Fibroblast of villous mesenchyme (primary cell): ENCODE measurements around the gene IPO5. TPM values are rescaled to one million over a fixed set of nuclear protein-coding genes. Genes with fewer than 3 reads are reported as not detected.

ENCODE experiments used
- DNase-seq: peaks from one replicate; pipeline ENCODE4 v3.0.0-alpha.2; 2010; ENCODE audit warnings: low read depth
- H3K4me3 ChIP-seq: 2 replicates; pipeline ENCODE4 v1.5.1; 2011; ENCODE audit warnings: low read depth, mild to moderate bottlenecking, low read length
- total RNA-seq: library from RNA; depleted of rRNA; stranded (reverse); fragments of >200 nt; gene quantifications from 2 replicates; pipeline ENCODE4 v1.2.3, GENCODE V29; 2012
- TF ChIP-seq, protein P1 (sequence below): IDR thresholded peaks from 2 replicates; pipeline ENCODE4 v1.5.1; 2012; ENCODE audit warnings: low read depth, mild to moderate bottlenecking, low read length; ENCODE audit not compliant: insufficient read depth

The IPO5 gene
- 190 and 282 TPM in 2 replicates for total RNA-seq

DNA sequence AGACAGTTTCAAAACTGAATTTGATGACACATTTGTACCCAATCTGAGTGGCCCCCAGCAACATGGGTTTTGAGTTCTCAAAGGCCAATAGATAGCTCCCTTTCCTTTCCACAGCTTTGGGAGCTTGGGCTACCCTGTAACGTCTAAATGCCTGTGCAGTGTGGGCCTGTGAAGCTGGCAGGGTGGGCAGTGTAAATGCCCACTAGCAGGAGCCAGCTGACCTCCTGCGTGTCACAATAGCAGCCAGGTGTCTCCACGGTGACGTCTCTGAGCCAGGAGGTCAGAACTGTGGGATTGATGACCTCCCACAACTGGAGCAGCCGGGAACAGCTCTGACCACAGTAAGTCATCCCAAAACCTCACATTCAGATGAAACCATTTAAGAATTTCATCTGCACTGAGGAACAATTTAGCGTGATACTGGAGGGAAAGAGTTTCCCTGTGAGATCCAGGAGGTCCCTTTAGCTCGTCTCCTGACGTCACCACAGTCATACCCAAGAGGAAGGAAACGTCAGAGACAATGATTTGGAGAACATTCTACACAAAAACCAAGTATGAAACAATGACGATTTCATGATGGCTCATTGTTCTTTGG is at the start of gene IPO5:
IPO5 (plus strand) TSS at position 300 of the 595 bp plus-strand sequence. CDS start 23,022 bp downstream, outside the sequence.
- no peak within 1 kb of the TSS for H3K4me3 ChIP-seq
- DNase-seq: peak; percentile 12
- TF ChIP-seq, protein P1, sequence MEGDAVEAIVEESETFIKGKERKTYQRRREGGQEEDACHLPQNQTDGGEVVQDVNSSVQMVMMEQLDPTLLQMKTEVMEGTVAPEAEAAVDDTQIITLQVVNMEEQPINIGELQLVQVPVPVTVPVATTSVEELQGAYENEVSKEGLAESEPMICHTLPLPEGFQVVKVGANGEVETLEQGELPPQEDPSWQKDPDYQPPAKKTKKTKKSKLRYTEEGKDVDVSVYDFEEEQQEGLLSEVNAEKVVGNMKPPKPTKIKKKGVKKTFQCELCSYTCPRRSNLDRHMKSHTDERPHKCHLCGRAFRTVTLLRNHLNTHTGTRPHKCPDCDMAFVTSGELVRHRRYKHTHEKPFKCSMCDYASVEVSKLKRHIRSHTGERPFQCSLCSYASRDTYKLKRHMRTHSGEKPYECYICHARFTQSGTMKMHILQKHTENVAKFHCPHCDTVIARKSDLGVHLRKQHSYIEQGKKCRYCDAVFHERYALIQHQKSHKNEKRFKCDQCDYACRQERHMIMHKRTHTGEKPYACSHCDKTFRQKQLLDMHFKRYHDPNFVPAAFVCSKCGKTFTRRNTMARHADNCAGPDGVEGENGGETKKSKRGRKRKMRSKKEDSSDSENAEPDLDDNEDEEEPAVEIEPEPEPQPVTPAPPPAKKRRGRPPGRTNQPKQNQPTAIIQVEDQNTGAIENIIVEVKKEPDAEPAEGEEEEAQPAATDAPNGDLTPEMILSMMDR: no peak

DNA sequence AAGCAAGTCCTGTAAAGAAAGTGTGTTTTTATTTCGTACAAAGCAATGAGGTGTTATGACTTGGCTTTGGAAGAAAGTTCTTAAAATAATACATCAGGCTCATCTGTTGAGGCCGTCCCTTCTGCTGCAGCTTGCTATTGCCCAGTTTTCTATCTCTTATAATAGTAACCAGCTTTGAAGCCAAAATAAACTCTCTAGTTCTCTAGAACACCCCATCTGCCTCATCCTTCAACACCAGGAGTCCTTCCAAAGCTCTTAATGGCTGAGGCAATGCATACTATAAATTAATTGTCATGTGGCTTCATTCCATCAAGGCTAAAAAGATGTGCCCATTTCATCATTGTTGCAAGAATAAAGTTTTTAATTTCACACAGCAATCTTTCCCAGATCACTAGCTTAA is 49.4 kb upstream of the IPO5 start:
- DNase-seq: no peak
- TF ChIP-seq, protein P1: no peak
- H3K4me3 ChIP-seq: no peak overlapping the region

DNA sequence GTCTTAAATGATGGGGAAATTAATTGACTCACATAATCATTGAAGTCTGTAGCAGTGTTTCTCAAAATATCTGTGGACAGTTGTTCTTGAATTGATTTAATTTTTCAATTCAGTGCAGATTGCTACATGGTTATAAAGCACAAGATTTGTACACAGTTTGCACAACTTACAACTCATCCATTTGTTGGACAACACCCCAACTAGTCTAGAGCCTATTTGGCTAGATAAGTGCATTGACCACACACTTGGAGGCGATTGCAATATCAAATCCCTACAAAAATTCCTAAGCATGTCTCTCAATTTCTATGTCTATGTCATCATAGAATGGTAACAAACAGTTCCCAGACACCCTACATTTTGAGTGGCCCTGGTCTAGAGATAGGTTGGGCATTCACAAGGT is 48.0 kb upstream of the IPO5 start:
- H3K4me3 ChIP-seq: no peak overlapping the region
- no peak for DNase-seq
- TF ChIP-seq, protein P1: no peak

DNA sequence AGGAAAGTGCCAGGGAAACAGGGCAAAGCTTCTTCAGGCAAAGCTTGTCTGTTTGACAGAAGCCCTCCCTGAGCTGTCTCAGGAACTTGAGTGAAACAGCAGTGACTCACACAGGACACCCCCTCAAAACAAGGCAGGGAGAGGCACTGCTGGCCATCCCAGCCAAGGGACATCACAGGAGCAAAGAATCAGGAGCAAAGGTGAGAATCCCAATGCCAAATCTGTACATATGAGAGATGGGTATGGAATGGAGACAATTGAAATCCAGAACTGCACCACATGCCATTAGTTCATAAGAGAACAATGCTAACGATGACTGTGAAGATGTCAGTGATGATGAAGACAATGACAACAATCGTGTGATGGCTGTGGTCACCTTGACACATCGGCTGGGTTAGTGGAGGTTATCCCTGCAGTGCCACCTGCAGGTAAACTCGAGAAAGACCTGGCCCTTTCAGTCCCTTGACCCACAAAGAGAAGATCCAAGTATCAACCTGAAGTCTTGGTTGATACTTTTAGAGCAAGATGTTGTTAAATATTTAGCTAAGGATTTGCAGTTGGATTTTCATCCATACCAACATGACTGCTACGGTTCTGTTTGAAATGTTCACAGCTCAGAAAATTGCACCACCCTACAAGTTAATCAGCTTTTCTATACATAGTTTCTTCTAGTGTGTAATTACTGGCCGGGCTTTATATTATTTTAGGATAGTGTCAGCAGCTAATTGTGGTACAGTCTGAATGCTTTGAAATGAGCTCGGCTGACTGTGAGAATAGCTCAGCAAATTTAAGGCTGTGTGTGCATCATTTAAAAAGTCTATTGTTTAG is 42.0 kb upstream of the IPO5 start:
- no peak overlapping the region for H3K4me3 ChIP-seq
- DNase-seq: no peak
- TF ChIP-seq, protein P1: peak; percentile 50

DNA sequence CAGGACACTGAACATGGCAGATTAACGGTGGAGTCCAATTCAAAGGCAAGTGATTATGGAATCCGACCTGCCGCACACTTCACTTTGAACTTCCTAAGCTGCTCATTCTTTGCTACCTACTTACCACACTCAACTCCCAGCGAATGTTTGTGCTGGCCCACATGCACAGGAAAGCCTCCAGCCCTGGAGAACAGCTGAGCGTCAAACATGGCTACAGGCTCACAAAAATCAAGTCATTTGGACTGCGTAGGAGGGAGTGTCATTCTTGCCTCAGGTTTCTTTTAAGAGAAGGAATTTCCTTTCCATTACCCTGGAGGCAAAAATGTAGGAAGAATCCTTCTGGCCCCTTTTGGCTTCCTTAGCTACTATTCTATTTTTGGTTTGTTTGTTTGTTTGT is 41.3 kb upstream of the IPO5 start:
- no peak overlapping the region for H3K4me3 ChIP-seq
- TF ChIP-seq, protein P1: no peak
- no peak for DNase-seq

DNA sequence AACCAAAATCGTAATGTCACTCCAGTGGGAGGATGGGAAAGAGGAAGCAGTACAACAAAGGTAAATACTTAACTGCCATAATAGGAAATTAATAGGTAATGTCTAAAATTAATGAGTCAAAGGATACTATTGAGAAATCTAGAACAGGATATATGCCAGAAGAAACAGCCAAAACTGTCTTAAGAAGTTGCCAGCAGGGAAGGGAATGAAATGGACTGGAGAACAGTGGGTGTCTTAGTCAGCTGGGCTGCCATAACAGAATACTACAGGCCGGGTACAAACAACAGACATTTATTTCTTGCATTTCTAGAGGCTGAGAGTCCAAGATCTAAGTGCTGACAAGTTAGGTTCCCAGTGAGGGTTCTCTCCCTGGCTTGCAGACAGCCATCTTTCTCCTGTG is 40.3 kb upstream of the IPO5 start:
- no peak for DNase-seq
- TF ChIP-seq, protein P1: no peak

More for the DNA sequence above, 40.3 kb upstream of the IPO5 start:
- H3K4me3 ChIP-seq: no peak overlapping the region
